Activated CD4-positive, alpha-beta T cell treated with anti-CD3 and anti-CD28 coated beads, Interleukin-2, amount 50 U/mL, for 24 hours (primary cell): ENCODE data around the gene ZNF584.

Source experiments
- DNase-seq, 2 donors: peaks; one replicate each; pipeline ENCODE4 v3.0.0-alpha.2; 2020; ENCODE audit warnings: low read depth in 1 of 2, low spot score in 1 of 2

The ZNF584 gene

DNA sequence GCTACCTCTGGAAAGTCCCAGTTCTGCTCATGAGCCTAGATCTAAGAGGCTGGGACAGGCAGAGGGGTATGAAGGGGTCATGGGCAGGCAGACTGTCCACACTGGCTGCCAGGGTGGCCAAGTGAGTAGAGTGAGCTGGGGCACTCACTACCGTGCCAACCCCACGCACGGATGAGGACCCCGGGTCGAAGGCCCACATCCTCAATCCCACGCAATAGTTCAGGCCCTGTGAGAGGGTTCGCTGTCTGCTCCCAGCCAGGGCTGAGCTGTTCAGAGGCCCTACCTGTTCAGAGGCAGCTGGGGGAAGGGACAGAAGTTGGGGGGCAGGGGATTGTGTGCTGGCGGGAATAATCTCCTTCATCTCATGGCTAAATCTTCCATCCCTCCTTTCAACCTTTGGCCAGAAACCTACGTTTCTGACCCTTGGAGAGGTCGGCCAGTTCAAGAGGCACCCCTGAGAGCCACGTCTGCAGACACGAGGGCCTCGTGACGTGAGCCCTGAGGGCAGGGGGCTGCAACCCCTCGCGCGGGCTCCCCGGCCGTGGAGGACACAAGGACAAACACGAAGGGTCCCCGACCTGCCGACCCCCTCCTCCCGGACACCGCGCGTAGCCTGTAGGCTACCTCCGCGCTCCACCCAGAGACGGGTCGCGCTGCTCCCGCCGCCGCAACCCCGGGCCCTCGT is 22.4 kb upstream of the ZNF584 start:
- DNase-seq = peak in 1 of 2 donors; percentile 32

DNA sequence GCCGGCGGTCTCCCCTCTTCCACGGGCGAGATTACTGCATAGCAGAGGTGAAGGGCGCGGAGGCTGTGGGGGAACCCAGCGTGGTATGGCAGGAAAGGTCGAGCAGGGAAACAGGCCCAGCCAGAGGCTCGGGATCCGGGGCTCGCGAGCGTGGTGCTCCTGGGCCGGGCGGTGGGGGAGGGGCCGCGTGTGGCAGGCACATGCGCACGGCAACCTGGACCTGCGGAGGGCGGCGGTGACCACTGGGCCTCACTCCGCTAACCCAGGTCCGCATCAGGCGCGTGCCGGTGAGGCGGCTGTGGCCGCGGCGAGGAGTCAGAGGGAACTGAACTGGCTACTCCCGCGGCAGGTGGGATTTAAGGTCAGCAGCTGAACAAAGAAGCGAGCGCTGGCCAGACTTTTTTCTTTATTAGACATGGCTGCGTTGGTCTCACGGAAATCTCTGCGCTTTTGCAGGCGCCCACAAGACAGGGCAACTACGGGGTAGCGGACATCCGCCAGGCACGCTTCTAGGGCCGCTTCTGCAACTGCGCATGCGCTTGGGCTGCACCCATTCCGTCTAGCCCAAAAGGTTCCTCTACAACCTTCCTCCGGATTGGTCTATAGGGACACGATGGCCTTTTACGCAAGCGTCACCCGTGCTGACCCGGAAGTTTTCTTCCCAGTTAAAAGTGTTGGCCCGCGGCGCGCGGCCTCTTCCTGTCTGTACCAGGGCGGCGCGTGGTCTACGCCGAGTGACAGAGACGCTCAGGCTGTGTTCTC is 21.7 kb upstream of the ZNF584 start, which contains the start of gene RPS5:
TSS of gene RPS5 (plus strand) at position 694 of the 762 bp plus-strand sequence. CDS start 869 bp downstream, outside the sequence.
- peak; percentile 93 to 97 for DNase-seq

DNA sequence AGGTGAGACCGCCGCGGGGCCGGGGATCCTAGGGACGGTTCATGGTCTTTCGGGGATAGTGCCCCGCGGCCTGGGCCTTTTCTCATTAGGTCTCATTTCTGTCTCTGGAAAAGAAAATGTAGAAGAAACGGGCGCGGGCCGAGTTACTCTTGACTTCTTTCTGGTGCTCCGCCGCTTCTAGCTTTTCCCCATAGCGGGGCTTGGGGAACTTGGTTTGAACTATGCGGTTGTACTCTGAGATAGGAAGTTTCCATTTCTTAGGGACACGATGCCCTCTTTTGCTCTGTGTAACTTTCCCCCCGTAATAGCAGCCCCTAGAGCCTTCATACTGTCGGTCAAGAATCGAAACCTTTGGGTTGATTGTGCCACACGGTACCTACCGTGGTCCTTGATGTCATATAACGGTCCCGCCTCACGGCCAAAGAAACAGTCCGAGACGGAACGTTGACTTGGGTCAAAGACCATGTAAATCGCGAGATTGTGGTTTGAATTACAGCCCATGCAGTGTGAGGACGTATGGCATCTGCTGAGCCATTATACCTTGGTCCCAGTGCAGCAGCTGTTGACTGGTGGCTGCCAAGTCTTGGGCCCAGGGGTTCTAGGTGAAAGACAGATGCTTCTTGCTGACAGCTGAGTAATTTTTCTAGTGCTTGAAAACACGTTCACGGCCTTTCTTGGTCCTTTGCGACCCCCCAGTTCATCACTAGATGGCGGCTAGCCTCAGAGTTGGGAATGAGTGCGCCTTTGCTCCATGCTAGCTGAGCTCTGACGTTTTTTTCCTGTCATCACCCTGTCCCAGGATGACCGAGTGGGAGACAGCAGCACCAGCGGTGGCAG is 20.9 kb upstream of the ZNF584 start:
- DNase-seq = no peak

DNA sequence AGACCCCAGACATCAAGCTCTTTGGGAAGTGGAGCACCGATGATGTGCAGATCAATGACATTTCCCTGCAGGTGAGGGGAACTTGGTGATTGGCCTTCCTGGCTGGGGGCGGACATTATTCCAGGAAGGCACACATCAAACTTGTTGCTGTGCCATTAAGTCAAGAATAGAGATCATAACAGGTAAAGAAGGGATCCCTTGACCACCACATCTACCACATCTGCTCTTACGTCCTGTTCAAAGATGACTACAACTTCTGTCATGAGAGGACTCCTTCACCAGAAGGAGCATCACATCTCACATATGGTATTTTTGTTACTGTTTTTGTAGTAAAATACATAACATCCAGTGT is 20.3 kb upstream of the ZNF584 start:
- DNase-seq = no peak

DNA sequence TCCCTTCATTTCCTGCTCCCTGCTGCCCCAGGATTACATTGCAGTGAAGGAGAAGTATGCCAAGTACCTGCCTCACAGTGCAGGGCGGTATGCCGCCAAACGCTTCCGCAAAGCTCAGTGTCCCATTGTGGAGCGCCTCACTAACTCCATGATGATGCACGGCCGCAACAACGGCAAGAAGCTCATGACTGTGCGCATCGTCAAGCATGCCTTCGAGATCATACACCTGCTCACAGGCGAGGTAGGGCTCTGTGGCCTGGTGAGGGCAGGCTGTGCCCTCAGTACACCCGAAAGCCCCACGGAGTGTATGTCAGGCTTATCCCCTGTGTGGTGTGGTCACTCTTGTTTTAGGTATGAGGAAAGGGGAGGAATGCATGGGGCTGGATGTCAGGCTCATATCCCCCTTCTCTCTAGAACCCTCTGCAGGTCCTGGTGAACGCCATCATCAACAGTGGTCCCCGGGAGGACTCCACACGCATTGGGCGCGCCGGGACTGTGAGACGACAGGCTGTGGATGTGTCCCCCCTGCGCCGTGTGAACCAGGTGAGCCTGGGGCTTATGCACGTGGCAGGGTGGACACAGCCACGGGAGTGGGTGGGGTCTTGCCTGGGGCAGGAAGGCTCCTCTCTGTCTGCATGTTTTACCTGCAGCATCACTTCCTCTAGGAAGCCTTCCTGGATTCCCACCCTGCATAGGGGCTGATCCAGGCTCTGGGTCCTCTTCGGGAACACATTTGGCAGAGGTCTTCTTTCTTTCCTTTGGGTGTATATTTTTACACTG is 15.3 kb upstream of the ZNF584 start:
- DNase-seq = no peak

DNA sequence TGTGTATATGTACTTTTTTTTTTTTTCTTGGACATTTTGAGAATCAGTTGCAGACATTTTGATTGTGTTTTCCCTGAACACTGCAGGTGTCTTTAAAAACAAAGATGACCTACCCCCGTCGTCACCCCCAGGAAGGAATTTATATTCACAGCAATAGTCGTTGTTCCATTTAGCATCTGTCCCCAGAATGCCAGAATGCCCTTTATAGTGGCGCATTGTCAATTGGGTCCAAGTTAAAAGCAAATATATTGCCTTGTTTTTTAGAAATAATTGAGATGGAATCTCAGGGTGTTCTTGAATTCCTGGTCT is 14.8 kb upstream of the ZNF584 start:
- no peak for DNase-seq

DNA sequence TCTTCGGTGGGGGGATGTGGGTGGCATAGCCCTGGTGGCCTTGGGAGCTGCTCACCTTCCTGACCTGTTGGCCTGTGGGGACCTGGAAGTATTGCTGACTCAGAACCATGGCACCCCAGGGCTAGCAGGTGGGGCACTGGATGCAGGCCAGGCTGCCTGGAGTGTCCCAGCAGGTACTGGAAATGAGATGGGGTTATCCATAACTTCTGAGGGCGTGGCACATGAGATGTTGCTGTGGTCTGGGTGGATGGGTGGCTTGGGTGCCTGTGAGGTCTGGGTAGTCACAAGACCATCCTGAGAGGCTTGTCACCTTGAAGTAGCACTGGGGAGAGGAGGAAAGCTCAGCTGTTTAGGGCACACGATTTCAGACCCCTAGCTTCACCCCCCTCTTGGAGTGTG is 13.6 kb upstream of the ZNF584 start:
- DNase-seq = no peak

DNA sequence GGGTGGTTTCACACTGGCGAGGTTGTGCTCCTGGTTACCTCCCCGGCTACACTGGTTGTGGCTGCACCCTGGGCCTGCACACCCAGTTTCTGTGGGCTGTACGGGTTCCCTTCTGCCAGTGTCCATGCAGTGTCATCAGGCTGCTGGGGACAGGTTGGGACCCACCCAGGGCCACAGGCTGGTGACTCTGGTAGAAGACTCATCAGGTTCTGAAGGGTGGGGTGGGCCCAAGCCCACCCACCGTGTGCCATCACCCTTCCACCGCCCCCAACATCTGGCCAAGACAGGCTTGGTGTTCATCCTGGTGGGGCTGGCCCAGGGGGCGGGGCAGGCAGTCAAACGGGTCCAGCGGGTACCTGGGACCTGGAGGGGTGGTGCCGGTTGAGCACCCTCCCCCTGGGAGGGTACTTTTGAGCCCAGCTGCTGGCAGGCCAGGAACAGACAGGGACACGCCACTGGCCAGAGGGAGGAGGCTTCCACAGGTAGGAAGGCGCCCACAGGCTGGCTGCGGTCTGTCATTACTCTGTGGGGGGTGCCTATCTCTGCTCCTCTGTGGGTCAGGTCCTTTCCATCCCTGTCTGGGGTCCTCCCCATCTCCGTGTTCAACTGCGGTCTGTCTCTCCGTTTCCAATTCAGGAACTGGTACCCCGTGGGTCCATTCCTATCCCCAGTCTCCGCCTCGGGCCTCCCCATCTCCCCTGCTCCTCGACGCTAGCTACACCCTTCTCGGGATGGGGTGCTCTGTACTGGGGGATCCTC is 13.1 kb upstream of the ZNF584 start, which contains the start of gene RNF225:
TSS of gene RNF225 (plus strand) at position 437 of the 759 bp plus-strand sequence. CDS start 434 bp downstream, outside the sequence.
- DNase-seq = no peak

DNA sequence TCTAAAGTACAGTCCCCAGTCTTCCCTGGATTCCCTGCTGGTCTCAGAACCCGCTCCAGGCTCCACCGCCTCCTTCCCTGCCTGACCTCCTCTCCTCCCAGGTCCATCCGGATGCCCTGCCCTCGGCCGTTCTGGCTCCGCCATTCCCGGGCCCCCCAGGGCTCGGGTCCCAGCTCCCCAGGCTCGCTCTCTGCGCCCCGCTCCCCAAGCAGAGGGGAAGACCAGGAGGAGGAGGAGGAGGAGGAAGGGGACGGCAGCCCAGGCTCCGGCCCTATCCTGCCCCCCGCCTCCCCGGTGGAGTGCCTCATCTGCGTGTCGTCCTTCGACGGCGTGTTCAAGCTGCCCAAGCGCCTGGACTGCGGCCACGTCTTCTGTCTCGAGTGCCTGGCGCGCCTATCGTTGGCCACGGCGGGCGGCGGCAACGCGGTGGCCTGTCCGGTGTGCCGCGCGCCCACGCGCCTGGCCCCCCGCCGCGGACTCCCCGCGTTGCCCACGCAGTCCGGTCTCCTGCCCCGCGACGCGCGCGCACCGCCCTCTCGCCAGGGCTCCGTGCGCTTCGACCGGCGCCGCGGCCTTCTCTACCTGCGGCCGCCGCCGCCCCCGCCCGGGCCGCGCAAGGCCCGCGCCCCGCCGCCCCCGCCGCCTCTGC is 12.3 kb upstream of the ZNF584 start:
- no peak for DNase-seq

DNA sequence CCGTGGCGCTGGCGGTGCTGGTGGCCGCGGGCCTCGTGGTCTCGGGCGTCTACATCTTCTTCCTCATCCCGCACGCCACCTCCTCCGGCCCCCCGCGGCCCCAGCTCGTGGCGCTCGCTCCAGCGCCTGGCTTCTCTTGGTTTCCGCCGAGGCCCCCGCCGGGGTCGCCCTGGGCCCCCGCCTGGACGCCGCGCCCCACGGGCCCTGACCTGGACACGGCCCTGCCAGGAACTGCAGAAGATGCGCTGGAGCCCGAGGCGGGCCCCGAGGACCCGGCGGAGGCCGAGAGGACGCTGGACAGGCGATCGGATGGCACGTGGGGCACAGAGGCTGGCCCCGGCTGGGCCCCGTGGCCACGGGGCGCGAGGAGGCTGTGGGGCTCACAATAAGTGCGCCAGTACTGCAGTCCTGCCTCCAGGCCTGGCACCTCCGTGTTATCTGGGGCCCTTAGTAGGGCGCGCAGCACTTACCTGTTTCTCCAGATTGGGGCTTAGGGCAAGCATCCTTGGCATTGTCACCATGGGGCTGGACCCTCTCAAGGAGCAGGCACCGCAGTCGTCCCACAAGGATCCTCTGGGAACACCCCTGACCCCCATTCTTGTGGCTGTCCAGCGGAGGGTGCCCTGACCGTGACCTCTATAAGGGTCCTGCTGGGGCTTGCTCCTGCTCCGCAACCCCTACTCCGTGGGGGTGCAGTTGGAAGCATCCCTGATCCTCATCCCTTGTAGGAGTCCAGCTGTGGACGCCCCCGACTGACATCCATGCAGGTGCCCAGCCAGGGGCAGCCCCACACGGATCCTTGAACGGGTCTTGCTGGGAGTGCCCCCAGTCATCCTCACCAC is 11.5 kb upstream of the ZNF584 start:
- no peak for DNase-seq

DNA sequence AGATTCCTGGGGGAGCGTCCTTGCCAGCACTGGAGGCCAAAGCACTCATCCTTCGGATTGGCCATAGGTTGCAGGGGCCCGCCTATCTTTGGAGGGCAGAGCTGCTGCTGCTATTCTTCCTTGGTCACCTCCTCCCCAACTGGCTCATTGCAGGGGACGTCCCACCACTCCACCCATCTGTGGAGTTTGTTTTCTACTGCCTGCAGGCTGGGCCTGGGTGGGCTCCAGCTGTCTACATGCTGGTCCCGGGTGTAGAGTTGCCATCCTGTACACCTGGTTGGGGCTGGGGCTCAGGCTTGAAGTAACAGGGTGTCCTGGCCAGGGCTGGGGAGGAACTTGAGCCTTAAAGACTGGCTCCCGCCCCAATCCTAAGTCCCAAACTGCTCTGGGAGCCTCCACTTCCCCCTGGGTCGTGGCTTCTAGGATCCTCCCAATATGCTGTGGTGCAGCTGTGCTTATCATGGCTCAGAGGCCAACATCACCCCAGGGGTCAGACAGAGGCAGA is 10.9 kb upstream of the ZNF584 start:
- DNase-seq = no peak

DNA sequence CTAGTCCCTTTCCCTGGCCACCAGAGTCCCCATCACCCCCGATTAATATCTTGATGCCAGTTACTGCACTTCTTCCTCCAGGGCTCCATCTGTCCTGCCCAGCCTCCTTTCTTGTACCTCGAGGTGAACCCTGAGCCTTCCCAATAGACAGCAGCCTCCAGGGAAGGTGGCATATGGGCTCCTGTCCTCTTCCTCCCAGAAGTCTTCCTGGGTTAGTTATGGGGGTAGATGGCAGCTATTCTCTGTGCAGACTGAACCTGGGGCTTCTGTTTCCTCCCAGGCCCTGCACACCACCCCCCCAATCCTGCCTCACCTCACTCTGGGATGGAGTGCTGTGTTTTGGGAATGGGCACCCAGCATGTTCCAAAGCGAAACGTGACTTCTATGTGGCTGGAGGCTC is 10.4 kb upstream of the ZNF584 start:
- no peak for DNase-seq

DNA sequence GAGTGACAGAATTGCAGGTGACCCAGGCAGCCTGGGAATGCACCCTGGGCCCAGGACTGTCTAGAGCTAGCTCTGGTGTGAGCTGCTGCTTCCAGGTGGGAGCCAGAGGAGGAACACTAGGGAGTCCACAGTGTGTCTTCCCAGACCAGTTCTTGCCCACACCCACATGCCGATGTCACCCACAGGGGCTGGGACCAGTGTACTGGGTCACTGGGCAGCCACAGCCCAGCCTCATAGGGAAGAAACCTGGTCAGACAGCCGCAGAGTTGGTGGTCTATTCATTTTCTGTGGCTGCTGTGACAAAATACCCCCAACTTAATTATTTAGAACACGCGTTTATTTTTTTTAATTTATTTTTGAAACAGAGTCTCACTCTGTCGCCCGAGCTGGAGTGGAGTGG is 9.9 kb upstream of the ZNF584 start:
- no peak for DNase-seq

DNA sequence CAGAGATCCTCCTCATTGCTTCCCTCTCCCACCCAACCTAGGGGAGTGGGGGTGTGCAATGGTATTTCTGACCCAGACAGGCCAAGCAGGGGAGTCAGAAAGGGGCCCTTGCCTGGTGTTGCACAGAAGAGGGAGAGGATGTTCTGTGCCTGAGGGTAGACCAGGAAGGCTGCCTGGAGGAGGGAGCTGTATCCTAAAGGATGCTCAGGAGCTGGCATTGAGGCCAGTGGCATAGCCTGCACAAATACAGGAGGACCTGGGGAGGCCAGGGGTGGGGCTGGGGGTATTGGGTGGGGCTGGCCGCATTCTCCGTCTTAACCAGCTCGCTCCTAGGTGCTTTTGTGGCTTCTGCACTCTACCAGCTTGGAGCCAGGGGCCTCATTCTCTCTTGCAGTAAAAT is 8.5 kb upstream of the ZNF584 start:
- no peak for DNase-seq

DNA sequence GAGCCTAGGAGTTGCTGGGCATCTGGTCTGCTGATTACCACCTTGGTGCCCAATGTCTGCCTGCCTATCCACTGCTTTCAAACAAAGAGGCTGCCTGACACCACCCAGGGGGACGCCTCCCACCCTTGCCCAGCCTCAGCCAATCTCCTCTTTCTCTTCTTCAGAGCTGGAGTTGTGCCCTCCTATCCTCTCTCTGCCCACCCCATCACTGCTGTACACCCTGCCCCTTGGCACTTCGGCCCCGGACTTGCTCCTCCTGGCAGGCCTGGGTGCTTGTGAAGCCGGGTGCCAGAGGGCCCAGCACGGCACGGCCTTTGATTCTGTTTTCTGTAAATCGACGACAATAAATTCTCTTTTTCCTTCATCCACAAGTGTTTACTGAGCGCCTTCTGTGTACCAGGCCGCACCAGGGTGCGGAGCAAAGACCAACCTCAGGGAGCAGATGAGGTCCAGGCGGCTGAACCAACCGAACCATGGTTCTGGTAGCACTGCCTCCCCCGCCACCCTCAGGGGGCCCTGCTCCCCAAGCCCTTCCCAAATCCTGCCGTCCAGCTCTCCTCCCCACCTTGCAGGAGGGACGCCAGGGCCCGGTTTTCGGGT is 8.0 kb upstream of the ZNF584 start:
- no peak for DNase-seq

DNA sequence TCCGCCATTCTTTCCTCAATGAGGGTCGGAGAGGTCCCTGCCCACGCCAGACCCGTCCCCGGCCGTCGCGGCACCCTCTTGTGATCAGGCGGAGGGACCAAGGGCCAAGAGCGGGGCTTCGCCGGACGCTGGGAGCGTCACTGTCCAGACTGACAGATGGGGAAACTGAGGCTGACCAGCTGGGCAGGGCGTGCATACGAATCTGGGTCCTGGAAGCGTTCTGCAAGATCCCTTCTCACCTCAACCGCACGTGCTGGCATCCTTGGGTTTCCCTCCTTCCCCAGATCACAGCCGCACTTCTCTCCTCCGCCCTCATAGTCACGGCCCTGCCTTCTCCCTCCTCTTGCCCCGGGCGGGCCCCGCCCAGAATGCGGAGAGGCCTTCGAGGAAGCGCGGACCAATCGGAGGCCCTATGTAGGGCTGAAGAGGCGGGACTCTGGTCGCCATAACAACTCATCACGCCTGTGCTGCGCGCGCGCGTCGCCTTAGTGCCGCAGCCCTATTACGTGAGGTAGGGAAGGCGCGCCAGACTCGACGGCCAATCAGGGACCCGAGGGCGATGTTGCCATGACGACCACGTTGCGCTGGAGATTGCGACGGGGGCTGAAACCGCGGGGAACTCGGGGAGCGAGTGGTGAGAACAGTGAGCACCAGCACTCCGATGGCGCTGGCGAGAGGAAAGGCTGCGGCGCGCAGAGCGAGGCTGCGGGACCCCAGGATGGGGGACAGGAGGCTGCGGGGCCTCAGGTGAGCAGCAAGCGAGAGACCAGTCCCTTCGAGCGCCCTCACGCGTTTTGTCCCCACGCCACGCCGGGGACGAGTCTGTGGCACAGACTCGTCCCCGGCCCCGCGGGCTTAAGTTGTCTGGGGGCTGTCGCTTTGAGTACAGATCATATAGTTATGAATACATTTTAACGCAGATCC is 7.3 kb upstream of the ZNF584 start:
- peak; percentile 95 to 99 for DNase-seq

DNA sequence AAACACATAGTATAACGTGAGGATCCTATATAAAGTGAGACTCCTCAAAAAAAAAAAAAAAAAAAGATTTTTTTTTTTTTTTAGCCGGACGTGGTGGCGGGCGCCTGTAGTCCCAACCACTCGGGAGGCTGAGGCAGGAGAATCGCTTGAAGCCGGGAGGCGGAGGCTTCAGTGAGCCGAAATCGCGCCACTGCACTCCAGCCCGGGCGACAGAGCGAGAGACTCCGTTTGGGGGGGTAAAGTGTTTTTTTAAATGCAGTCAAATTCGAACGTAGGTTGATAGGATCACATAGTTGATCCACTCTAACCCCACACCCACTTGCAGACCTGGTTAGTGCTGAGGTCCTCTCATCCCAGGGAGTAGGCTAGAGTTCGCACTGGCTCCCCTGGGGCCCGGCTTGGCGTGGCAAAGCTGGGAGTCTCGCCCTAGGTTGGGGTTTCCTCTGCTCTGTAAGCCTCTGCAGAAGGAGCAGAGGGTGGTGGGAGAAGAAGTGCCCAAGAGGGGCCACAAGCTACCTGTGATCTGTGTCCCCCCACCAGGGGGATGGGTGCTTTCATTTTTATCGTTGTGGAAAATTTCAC is 6.5 kb upstream of the ZNF584 start:
- DNase-seq = no peak
